PC-3 (cell line): Measurements from ENCODE around the gene SSTR4.

Experiments used
- EZH2 ChIP-seq: fragments of 300-600 bp; sonication (generic); IDR thresholded peaks from one replicate; pipeline ENCODE4 v1.6.1; 2017; ENCODE audit warnings: antibody characterized with exemption, mild to moderate bottlenecking, low read length; ENCODE audit not compliant: unreplicated experiment
- EZH2phosphoT487 ChIP-seq: fragments of 300-600 bp; sonication (generic); IDR thresholded peaks from 2 replicates; pipeline ENCODE4 v1.6.1; 2018; ENCODE audit warnings: mild to moderate bottlenecking, antibody characterized with exemption, low read length, borderline replicate concordance
- TF ChIP-seq, protein P1 (sequence below): fragments of 300-600 bp; sonication (generic); conservative IDR thresholded peaks from 2 replicates; pipeline ENCODE4 v1.5.1; 2017; ENCODE audit warnings: antibody characterized with exemption, low read depth, mild to moderate bottlenecking, low read length

DNA sequence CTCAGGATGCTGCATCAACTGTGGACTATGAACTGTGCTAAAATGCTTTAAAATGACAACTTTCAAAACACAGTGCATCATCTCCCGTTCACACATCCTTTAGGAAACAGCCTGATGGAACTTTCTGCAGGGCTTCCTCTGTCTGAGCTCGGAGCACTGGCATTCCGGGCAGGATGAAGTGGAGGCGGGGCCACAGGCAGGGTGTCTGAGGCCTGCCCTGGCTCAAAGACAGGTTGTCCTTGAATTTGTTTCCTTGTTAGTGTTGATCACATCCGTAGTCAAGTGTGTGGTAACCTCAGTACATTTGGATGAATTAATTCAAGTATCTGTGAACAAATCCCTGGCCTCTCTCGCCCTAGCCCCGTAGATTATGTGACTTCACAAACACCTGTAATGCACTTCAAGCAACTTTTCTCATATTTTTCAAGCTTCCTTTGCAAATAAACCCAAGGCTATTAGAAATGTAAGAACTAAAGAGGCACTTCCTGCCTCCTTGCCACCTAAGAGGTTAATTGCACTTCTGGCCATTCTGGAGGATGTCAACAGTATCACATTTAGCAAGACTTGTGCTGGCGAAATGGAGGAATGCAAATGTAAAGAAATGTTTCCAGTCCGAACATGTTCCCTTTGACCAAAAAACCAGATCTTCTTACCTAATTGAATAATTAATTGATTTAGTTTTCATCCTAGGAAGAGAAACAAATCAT lies 47.9 kb downstream of the SSTR4 start:
- no peak for TF ChIP-seq EZH2phosphoT487
- TF ChIP-seq, protein P1, sequence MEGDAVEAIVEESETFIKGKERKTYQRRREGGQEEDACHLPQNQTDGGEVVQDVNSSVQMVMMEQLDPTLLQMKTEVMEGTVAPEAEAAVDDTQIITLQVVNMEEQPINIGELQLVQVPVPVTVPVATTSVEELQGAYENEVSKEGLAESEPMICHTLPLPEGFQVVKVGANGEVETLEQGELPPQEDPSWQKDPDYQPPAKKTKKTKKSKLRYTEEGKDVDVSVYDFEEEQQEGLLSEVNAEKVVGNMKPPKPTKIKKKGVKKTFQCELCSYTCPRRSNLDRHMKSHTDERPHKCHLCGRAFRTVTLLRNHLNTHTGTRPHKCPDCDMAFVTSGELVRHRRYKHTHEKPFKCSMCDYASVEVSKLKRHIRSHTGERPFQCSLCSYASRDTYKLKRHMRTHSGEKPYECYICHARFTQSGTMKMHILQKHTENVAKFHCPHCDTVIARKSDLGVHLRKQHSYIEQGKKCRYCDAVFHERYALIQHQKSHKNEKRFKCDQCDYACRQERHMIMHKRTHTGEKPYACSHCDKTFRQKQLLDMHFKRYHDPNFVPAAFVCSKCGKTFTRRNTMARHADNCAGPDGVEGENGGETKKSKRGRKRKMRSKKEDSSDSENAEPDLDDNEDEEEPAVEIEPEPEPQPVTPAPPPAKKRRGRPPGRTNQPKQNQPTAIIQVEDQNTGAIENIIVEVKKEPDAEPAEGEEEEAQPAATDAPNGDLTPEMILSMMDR, result no peak
- no peak for TF ChIP-seq EZH2
